RWPE2 (cell line): ENCODE results near the gene EIF4A3.
A peak's percentile ranks its signal among the peaks of the same experiment; 100 is the strongest.

Experiments used
- ATAC-seq: fragments of 200-7000 bp; cut with Tn5 transposase; 3 replicates; pipeline ENCODE4 v1.9.1; 2021; ENCODE audit warnings: low read depth
- DNase-seq: peaks from one replicate; pipeline ENCODE4 v3.0.0-alpha.2; 2020; ENCODE audit warnings: low spot score
- H3K27ac ChIP-seq: fragments of 450-650 bp; 2 replicates; pipeline ENCODE4 v1.5.1; 2017; ENCODE audit warnings: mild to moderate bottlenecking; ENCODE audit not compliant: poor library complexity, severe bottlenecking
- H3K27me3 ChIP-seq: fragments of 250-450 bp; sonication (Bioruptor Pico); 2 replicates; pipeline ENCODE4 v1.5.1; 2021; ENCODE audit warnings: mild to moderate bottlenecking, moderate library complexity; ENCODE audit not compliant: insufficient read depth, poor library complexity, severe bottlenecking
- H3K36me3 ChIP-seq: fragments of 250-450 bp; sonication (Bioruptor Pico); 2 replicates; pipeline ENCODE4 v1.5.1; 2020; ENCODE audit warnings: low read depth, mild to moderate bottlenecking, moderate library complexity
- H3K4me1 ChIP-seq: fragments of 250-450 bp; sonication (Bioruptor Pico); 2 replicates; pipeline ENCODE4 v1.5.1; 2021; ENCODE audit warnings: mild to moderate bottlenecking, moderate library complexity; ENCODE audit not compliant: insufficient read depth, poor library complexity, severe bottlenecking
- H3K4me3 ChIP-seq: fragments of 250-450 bp; sonication (Bioruptor Pico); 2 replicates; pipeline ENCODE4 v1.5.1; 2021; ENCODE audit warnings: mild to moderate bottlenecking, moderate library complexity; ENCODE audit not compliant: severe bottlenecking
- H3K9me3 ChIP-seq: fragments of 250-450 bp; sonication (Bioruptor Pico); 2 replicates; pipeline ENCODE4 v1.5.1; 2021; ENCODE audit warnings: mild to moderate bottlenecking, moderate library complexity; ENCODE audit not compliant: severe bottlenecking
- CTCF ChIP-seq: fragments of 450-650 bp; IDR thresholded peaks from one replicate; pipeline ENCODE4 v1.5.1; 2017; ENCODE audit warnings: mild to moderate bottlenecking, moderate library complexity; ENCODE audit not compliant: poor library complexity, severe bottlenecking

EIF4A3 gene

GRCh38 chr17:80117491-80118401 lies 29.2 kb downstream of the EIF4A3 start:
- Histone ChIP-seq H3K27me3 (no peaks in the 10 kb centered on the region), H3K36me3 (no peaks in the 10 kb centered on the region), H3K27ac (no peak overlapping the region), H3K4me1 (no peaks in the 10 kb centered on the region), H3K4me3 (no peak overlapping the region), H3K9me3 (no peaks in the 10 kb centered on the region)
- ATAC-seq (no peak), DNase-seq (peak; percentile 69)
- TF ChIP-seq CTCF: no peak

GRCh38 chr17:80116921-80117380 lies 30.0 kb downstream of the EIF4A3 start:
- Histone ChIP-seq H3K27ac (no peak overlapping the region), H3K4me1 (no peaks in the 10 kb centered on the region), H3K4me3 (no peak overlapping the region), H3K9me3 (no peaks in the 10 kb centered on the region), H3K27me3 (no peaks in the 10 kb centered on the region), H3K36me3 (no peaks in the 10 kb centered on the region)
- TF ChIP-seq CTCF: no peak
- ATAC-seq (no peak), DNase-seq (peak; percentile 58)

- Histone ChIP-seq H3K9me3 (no peaks in the 10 kb centered on the region), H3K27ac (no peak overlapping the region), H3K4me1 (no peaks in the 10 kb centered on the region), H3K27me3 (no peaks in the 10 kb centered on the region), H3K36me3 (no peaks in the 10 kb centered on the region), H3K4me3 (no peak overlapping the region)
- peak; percentile 51 for DNase-seq
- TF ChIP-seq CTCF: no peak
- ATAC-seq: no peak
Measured at GRCh38 chr17:80116276-80116920, 30.5 kb downstream of the EIF4A3 start.

GRCh38 chr17:80115159-80115558 lies 31.8 kb downstream of the EIF4A3 start:
- ATAC-seq (no peak), DNase-seq (no peak)
- Histone ChIP-seq H3K36me3 (no peaks in the 10 kb centered on the region), H3K27me3 (no peaks in the 10 kb centered on the region), H3K4me3 (no peak overlapping the region), H3K4me1 (no peaks in the 10 kb centered on the region), H3K27ac (no peak overlapping the region), H3K9me3 (no peaks in the 10 kb centered on the region)
- no peak for TF ChIP-seq CTCF
